Neutrophil (primary cell): ENCODE data around the gene TMEM221.

Experiments
- H3K27ac ChIP-seq: fragments of 200-600 bp; sonication (generic); 2 replicates; pipeline ENCODE4 v1.5.1; 2016; ENCODE audit warnings: mild to moderate bottlenecking, moderate library complexity
- H3K27me3 ChIP-seq: fragments of 200-600 bp; sonication (generic); 2 replicates; pipeline ENCODE4 v1.6.0; 2016; ENCODE audit warnings: mild to moderate bottlenecking
- H3K36me3 ChIP-seq: fragments of 200-600 bp; sonication (generic); 2 replicates; pipeline ENCODE4 v1.5.1; 2017
- H3K4me1 ChIP-seq, 2 experiments: fragments of 200-600 bp in 1 of 2; sonication (generic) in 1 of 2; 1 replicate in 1 of 2; 2 replicates in 1 of 2; pipeline versions ENCODE4 v1.5.1 to v1.6.1; 2013 to 2016; ENCODE audit warnings: low read depth in 1 of 2, low read length in 1 of 2, mild to moderate bottlenecking in 1 of 2, moderate library complexity in 1 of 2; ENCODE audit not compliant: control insufficient read depth in 1 of 2, insufficient read depth in 1 of 2
- H3K4me3 ChIP-seq, 2 experiments: fragments of 200-600 bp in 1 of 2; sonication (generic) in 1 of 2; 1 replicate in 1 of 2; 2 replicates in 1 of 2; pipeline ENCODE4 v1.5.1; 2013 to 2016; ENCODE audit warnings: low read depth in 1 of 2, low read length in 1 of 2, mild to moderate bottlenecking in 1 of 2, moderate library complexity in 1 of 2
- H3K9me3 ChIP-seq: fragments of 200-600 bp; sonication (generic); 2 replicates; pipeline ENCODE4 v1.5.1; 2016
- TF ChIP-seq, protein P1 (sequence below): fragments of 200-600 bp; sonication (generic); IDR thresholded peaks from 2 replicates; pipeline ENCODE4 v1.5.1; 2016; ENCODE audit warnings: antibody characterized with exemption

TMEM221 gene

DNA sequence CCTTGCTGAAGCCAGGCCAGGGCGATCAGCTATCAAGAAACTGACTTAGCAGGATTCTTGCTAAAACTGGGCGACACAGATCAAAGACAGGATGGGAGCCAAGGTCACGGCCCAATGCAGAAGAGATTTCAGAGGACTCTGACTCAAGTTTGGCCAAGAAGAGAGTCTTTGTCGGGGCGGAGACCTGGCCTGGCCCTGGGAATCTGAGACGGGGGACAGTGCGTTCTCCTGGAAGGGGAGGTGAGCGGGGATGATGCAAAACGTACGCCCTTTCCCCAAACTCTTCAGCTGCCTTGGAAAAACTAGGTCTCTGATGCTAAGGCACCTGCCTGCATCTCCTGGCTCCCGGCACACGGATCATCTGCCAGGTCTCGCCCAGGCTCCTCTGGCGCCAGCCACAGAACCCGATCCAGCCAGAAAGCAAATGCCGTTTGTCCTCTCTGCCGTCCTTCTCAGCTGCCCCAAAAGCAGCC, 18.8 kb downstream of the TMEM221 start:
- no peak overlapping the region for H3K27ac ChIP-seq
- H3K9me3 ChIP-seq: no peaks in the 10 kb centered on the region
- TF ChIP-seq, protein P1, sequence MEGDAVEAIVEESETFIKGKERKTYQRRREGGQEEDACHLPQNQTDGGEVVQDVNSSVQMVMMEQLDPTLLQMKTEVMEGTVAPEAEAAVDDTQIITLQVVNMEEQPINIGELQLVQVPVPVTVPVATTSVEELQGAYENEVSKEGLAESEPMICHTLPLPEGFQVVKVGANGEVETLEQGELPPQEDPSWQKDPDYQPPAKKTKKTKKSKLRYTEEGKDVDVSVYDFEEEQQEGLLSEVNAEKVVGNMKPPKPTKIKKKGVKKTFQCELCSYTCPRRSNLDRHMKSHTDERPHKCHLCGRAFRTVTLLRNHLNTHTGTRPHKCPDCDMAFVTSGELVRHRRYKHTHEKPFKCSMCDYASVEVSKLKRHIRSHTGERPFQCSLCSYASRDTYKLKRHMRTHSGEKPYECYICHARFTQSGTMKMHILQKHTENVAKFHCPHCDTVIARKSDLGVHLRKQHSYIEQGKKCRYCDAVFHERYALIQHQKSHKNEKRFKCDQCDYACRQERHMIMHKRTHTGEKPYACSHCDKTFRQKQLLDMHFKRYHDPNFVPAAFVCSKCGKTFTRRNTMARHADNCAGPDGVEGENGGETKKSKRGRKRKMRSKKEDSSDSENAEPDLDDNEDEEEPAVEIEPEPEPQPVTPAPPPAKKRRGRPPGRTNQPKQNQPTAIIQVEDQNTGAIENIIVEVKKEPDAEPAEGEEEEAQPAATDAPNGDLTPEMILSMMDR: no peak
- no peaks in the 10 kb centered on the region for H3K4me1 ChIP-seq
- H3K36me3 ChIP-seq: no peaks in the 10 kb centered on the region
- H3K27me3 ChIP-seq: no peaks in the 10 kb centered on the region
- H3K4me3 ChIP-seq: no peak overlapping the region

DNA sequence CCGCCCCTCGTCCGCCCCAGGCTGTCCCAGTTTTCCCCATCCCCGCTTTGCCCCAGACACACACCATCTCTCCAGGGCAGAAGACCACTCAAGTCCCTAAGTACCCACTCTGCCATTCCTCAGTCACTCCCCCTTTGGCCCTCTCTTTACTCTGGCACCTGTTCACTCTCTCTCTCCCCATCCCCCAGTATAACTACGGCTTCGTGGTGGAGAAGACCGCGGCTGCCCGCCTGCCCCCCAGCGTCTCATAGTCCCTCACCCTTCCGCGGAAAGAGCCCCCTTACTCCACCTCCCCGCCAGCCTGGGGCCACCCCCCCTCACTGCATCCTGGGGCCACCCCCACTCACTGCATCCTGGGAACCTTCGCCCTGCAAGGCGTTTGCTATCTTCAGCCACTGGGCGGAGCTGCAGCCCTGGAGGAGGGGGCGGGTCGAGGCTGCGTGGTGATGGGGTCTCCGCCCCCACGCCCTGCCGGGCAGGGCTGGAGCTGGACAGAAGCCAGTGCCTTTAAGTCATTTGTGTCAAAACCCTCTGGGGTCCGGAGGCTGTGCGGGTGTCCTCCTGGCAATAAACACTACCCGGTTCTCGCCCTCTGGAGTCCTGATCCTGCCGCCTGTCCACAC, 23.6 kb downstream of the TMEM221 start:
- H3K36me3 ChIP-seq: peaks cover 8% of the 10 kb centered on the region
- H3K4me1 ChIP-seq: peaks cover 7 to 8% of the 10 kb centered on the region in 2 experiments
- no peaks in the 10 kb centered on the region for H3K9me3 ChIP-seq
- no peak overlapping the region for H3K27ac ChIP-seq
- no peaks in the 10 kb centered on the region for H3K27me3 ChIP-seq
- H3K4me3 ChIP-seq: no peak overlapping the region
- TF ChIP-seq, protein P1: no peak

GRCh38 chr19:17423429-17424208, 24.8 kb downstream of the TMEM221 start:
- no peaks in the 10 kb centered on the region for H3K27me3 ChIP-seq

GRCh38 chr19:17421942-17422341, 26.5 kb downstream of the TMEM221 start:
- H3K9me3 ChIP-seq: no peaks in the 10 kb centered on the region

More at GRCh38 chr19:17423429-17424208, 24.8 kb downstream of the TMEM221 start:
- TF ChIP-seq, protein P1: no peak
- Histone ChIP-seq H3K27ac (no peak overlapping the region), H3K36me3 (peaks cover 8% of the 10 kb centered on the region), H3K9me3 (no peaks in the 10 kb centered on the region), H3K4me1 (peaks cover 12 to 13% of the 10 kb centered on the region in 2 experiments), H3K4me3 (no peak overlapping the region)

GRCh38 chr19:17420475-17420924, 28.0 kb downstream of the TMEM221 start:
- H3K4me1 ChIP-seq: peaks cover 12 to 13% of the 10 kb centered on the region in 2 experiments
- peak overlapping the region; percentile 83 to 96 for H3K4me3 ChIP-seq
- H3K27ac ChIP-seq: peak overlapping the region; percentile 72
- H3K36me3 ChIP-seq: peaks cover 14% of the 10 kb centered on the region
- H3K27me3 ChIP-seq: no peaks in the 10 kb centered on the region
- H3K9me3 ChIP-seq: no peaks in the 10 kb centered on the region
- TF ChIP-seq, protein P1: no peak

More at GRCh38 chr19:17421942-17422341, 26.5 kb downstream of the TMEM221 start:
- no peak overlapping the region for H3K4me3 ChIP-seq
- TF ChIP-seq, protein P1: no peak
- peaks cover 8% of the 10 kb centered on the region for H3K36me3 ChIP-seq
- no peak overlapping the region for H3K27ac ChIP-seq
- no peaks in the 10 kb centered on the region for H3K27me3 ChIP-seq
- H3K4me1 ChIP-seq: peaks cover 12 to 13% of the 10 kb centered on the region in 2 experiments
